GM03348 (cell line): ENCODE results near the gene KHSRP.

ENCODE experiments used
- DNase-seq: peaks from one replicate; pipeline ENCODE4 v3.0.0; 2012; ENCODE audit warnings: low spot score

The KHSRP gene, protein sequence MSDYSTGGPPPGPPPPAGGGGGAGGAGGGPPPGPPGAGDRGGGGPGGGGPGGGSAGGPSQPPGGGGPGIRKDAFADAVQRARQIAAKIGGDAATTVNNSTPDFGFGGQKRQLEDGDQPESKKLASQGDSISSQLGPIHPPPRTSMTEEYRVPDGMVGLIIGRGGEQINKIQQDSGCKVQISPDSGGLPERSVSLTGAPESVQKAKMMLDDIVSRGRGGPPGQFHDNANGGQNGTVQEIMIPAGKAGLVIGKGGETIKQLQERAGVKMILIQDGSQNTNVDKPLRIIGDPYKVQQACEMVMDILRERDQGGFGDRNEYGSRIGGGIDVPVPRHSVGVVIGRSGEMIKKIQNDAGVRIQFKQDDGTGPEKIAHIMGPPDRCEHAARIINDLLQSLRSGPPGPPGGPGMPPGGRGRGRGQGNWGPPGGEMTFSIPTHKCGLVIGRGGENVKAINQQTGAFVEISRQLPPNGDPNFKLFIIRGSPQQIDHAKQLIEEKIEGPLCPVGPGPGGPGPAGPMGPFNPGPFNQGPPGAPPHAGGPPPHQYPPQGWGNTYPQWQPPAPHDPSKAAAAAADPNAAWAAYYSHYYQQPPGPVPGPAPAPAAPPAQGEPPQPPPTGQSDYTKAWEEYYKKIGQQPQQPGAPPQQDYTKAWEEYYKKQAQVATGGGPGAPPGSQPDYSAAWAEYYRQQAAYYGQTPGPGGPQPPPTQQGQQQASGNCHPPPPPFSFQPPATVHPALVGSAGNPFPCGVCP

DNA sequence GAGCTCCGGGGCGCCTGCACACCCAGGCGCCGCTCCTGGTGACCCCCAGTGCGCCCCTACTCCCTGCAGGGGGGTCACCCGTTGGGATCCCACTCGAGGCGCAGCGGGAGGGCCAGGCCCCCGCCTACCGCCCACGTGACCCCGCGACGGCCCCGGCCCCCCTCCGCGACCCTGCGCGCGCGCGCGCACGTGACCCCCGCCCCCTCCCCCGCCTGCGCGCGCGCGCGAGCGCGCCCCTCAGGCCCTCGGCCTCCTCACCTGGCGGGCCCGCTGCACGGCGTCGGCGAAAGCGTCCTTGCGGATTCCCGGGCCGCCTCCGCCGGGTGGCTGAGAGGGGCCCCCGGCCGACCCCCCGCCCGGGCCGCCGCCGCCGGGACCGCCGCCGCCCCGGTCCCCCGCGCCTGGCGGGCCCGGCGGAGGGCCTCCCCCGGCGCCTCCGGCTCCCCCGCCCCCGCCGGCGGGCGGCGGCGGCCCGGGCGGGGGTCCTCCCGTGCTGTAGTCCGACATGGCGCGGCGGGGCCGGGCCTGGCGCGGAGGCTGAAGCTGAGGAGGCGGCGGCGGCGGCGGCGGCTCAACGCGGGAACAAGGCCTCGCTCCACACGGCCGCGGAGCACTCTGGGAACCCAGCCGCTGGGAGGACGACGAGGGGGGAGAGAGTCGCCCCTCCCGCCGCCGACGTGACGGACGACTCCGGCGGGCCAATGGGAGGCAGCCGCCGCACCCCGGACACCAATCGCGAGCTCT, at the start of gene KHSRP:
TSS of gene KHSRP (minus strand) at position 617 of the 744 bp plus-strand sequence. CDS start at position 507, 110 bp downstream.
- peak; percentile 99 for DNase-seq

- DNase-seq, result no peak
Observed at GRCh38 chr19:6473647-6474046, 49.0 kb upstream of the KHSRP start.

DNA sequence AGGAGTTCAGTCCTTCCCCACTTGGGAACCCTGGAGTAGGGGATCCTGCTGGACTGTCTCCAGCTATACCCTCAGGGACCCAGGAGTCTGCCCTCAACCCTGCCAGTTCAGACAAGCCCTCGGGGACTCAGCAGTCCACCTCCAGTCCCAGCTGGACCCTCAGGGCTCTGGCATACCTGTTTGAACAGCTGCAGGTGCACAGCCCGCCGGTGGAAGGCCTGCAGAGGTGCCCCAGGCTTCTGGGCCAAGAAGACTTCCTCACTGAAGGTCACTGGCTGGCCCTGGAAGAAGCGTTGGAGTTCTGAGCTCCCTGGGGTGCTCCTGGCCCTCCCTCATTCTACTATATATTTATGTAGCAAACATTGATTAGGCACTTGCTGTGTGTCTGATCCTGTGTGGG, 48.1 kb upstream of the KHSRP start:
- no peak for DNase-seq

DNA sequence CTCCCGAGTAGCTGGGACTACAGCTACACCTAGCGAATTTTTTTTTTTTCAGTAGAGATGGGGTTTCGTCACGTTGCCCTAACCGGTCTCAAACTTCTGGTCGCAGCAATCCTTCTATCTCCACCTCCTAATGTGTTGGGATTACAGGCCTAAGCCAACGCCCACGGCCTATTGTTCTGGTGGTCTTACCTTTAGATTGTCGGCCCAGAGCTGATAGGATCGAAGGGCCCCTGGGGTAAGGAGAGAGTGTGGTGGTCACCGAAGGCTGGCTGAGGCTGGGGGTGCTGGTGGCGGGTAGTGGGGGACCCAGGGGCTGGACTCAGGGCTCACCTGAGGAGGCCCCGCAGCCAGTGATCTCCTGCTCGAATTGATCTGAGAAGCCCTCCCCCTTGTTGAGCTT, 46.5 kb upstream of the KHSRP start:
- no peak for DNase-seq

DNA sequence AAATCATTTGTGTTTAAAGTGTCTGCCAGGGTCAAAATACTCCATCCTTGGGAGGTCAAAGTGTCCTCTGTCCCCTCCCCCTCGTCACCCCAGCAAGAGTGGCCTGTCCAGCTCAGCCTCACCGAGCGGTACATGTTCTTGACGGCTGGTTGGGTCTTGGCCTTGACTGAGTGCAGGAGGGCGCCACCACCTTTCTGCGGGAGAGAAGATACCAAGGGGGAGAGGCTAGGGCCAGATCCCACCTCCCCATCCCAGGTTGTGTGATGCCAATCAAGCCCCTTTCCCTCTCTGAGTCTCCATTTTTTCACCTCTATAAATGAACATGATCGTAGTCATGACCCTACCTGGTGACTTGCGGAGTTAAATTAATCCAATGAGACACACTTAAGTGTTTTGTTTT, 45.6 kb upstream of the KHSRP start:
- no peak for DNase-seq

DNA sequence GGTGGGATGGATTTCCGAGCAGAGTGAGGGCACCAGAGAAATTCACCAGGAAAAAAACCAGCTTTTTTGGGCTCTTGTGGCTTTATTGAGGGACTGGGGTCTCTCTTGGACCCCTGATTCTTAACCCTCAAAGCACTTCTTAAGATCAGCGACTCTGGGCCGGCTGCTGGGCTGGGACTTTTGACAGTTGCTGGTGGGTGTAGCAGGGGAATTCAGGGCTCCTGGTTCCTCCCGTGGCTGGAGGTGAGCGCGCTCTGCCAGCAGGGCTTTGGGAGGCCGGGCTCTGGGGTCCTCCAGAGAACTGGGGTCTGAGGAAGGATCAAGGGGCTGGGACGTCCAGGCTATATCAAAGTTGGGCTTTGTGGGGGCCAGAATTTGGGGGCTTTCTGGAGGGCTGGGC, 42.8 kb upstream of the KHSRP start:
- no peak for DNase-seq

DNA sequence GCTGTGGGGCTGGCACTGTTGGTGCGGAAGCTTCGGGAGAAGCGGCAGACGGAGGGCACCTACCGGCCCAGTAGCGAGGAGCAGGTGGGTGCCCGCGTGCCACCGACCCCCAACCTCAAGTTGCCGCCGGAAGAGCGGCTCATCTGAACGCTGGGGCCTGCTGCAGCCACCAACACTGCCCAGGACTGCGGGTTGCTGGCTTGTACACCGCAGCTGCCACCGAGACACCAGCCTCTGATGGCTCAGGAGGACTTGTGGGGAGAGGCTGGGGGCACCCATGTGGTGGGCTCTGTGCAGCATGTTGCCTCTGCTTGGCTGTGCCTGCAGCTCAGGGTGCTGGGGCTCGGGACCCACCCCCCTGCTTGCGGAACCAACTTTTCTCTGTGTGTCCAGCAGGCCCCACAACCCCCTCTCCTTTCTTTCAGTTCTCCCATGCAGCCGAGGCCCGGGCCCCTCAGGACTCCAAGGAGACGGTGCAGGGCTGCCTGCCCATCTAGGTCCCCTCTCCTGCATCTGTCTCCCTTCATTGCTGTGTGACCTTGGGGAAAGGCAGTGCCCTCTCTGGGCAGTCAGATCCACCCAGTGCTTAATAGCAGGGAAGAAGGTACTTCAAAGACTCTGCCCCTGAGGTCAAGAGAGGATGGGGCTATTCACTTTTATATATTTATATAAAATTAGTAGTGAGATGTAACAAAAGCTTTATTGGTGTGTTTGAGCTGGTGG, 42.1 kb upstream of the KHSRP start:
- DNase-seq, result no peak

DNA sequence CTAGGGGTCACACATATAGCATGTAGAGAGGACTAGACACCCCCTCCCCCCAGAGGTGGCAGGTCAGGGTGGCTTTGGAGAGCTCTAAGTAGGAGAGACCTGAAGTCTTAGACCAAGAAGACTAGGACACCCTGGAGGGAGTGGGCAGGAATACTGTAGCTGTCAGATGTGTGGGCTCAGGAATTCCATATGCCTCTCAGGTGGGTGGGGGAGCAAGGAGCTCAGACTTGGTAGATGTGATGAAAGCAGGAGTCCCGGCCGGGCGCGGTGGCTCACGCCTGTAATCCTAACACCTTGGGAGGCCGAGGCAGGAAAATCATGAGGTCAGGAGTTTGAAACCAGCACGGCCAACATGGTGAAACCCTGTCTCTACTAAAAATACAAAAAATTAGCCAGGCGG, 41.1 kb upstream of the KHSRP start:
- DNase-seq, result no peak

DNA sequence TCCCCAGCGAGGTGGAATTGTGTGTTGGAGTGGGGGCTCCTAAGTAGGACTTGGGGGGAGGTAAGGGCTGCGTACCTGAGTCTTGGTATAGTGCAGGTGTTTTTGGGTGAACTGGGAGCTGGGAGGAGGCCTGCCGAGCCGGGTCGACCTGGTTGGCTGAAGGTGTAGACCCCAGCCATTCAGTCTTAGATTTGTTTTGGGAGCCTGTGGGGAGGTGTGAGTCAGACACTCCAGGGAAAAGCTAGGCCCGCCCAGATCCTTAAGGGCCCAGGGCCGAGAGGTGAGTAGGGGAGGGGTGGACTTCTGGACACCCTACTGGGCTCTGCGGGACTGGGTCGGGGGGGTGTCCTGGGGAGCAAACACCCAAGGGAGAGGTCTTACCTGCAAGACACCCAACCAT, 40.4 kb upstream of the KHSRP start:
- DNase-seq, result no peak

GRCh38 chr19:6464070-6464873, 39.7 kb upstream of the KHSRP start, which contains the start of gene CRB3:
TSS of gene CRB3 (plus strand) at chr19:6464271. CDS start at chr19:6464702, 431 bp downstream.
- DNase-seq, result no peak

GRCh38 chr19:6460099-6460884, 35.7 kb upstream of the KHSRP start:
- DNase-seq, result peak; percentile 98

DNA sequence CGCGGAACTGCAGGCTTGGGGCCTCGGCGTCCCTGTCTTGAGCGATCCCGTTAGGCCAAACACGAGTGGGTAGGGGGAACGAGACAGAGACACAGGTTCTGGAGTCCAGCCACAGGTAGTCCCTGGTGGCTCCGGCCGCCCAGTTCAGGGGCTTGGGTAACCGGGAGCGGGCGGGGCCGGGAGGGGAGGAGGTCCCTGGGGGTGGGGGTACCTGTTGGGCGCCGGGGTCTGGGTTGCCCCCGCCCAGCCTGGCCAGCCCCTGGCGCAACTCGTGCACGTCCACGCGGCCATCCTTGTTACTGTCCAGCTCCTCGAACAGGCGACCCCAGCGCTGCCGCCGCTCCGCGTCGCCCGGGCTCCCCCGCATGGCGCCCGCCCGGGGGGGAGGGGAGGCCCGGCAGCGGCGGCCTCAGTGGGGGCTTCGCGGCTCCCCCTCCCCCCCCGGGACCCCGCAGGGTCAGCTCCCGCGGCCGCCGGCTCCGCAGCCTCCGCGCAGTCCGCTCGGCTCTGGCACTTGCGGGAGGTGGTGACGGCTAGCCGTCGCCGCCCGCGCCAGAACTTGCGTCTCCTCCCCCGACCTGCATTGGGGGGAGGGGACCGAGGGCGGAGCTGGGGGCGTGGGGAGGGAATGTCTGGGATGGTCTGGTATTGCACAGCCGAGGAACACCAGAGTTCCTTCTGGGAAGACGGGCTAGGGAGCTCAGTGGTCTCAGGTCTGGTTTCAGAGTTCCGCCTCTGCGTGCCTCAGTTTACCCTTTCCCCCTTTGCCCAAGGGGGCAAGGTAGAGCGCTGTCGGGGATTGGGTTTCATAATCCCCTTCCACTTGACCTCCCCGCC, 34.9 kb upstream of the KHSRP start, which contains the start of gene SLC25A23:
TSS of gene SLC25A23 (minus strand) at position 531 of the 837 bp plus-strand sequence. CDS start at position 367, 164 bp downstream.
- peak; percentile 89 for DNase-seq

GRCh38 chr19:6458695-6459261, 34.2 kb upstream of the KHSRP start:
- DNase-seq, result no peak

DNA sequence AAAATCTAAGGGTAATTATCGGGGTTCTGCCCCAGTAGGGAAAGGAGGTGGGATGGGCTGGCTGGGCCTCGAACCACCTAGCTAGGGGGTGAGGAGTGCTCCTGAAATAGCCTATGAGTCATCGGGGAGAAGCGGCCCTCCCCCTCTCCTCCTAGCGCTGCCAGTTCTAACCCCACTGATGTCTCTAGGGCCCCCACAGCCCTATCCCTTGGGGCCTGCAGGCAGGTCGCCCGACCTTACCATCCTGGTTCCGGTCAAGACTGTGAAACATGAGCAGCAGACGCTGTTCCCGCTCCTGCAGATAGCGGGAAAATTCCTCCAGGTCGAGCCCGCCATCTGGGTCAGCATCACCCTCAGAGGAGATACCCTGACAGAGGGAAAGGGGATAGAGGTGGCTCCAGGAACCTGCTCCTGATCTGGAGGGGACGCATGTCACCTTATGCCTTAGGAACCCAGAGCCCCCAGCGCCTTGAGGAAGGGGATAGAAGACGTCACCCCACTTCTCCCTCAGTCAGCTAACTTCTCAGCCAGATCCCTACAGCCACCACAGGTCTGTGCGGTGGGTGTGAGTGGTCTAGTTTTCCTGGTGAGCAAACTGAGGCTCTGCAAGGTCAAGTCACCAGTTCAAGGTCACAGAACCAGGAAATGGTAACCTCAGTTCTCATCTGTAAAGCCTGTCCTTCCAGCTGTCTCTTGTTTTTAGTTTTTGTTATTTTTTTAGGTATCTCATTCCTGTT, 33.5 kb upstream of the KHSRP start:
- no peak for DNase-seq

GRCh38 chr19:6455924-6456323, 31.3 kb upstream of the KHSRP start:
- DNase-seq, result no peak

DNA sequence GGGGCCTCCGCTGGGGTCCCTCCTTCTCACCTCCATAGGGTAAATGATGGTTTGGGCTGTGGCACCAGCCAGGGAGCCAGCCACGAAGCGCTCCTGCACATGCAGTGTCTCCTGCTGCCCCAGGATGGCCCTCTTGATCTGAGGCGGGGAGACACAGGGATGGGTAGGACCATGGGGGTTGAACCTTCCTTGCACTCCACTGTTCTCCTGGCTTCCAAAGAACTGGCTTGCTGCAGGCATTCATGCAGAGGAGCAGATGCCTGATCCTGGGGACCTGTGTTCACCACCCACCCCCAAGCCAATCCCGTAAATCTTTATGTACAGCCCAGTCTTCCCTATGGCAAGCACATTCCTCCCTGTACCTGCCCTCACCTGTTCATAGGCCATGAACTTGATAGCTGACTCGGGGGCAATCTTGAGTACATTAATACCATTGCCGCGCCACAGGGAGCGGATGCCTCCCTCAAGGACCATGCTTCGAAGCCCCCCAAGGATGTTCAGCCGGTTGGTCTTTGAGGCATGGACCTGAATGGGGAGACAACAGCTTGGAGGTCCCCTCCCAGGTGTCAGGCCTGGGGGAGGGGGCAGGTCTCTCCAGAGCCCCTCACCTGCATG, 29.4 kb upstream of the KHSRP start:
- DNase-seq, result no peak

GRCh38 chr19:6452899-6453298, 28.3 kb upstream of the KHSRP start:
- no peak for DNase-seq

- no peak for DNase-seq
Observed at GRCh38 chr19:6452223-6452614, 27.6 kb upstream of the KHSRP start.
